NB4 (cell line): ENCODE results near the gene POLR2L.

Source experiments
- DNase-seq: peaks from one replicate; pipeline ENCODE4 v3.0.0; 2010; ENCODE audit warnings: low read depth
- H3K4me3 ChIP-seq: one replicate; pipeline ENCODE4 v1.5.1; 2011; ENCODE audit warnings: mild to moderate bottlenecking, low read depth, low read length, moderate library complexity
- CTCF ChIP-seq: IDR thresholded peaks from one replicate; pipeline ENCODE4 v1.5.1; 2012; ENCODE audit warnings: low read depth, low read length
- MAX ChIP-seq: IDR thresholded peaks from 2 replicates; pipeline ENCODE4 v1.6.1; 2011; ENCODE audit warnings: low read depth, low read length
- MYC ChIP-seq: IDR thresholded peaks from 2 replicates; pipeline ENCODE4 v1.6.1; 2011; ENCODE audit warnings: low read depth, low read length
- POLR2A ChIP-seq: IDR thresholded peaks from 2 replicates; pipeline ENCODE4 v1.6.1; 2011; ENCODE audit warnings: mild to moderate bottlenecking; ENCODE audit not compliant: insufficient read length; ENCODE audit errors: extremely low read depth

POLR2L gene

GRCh38 chr11:794013-794765 is 48.1 kb downstream of the POLR2L start:
- TF ChIP-seq CTCF (no peak), MYC (no peak), POLR2A (no peak), MAX (no peak)

DNA sequence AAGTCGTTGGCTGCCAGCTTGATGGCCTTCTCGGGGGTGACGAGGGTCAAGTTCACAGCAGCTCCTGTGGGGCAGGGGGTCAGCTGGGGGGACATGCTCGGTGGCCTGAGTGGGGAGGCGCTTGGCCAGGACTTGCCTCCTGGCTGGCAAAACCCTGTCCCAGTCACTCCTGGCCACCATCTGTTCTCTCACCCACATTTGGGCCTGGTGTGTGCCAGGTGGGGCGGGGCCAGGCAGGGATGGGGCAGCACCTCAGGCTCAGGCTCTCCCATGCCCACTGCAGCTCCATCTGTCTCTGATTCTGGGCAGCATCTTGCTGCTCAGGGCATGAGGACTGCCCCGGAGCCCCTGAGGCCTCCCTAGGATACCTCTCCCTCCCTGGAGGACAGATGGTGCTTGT is 48.8 kb downstream of the POLR2L start:
- H3K4me3 ChIP-seq: no peak overlapping the region
- no peak for DNase-seq
- no peak for TF ChIP-seq POLR2A
- no peak for TF ChIP-seq MAX
- TF ChIP-seq MYC: no peak
- TF ChIP-seq CTCF: no peak

More at GRCh38 chr11:794013-794765, 48.1 kb downstream of the POLR2L start:
- no peak overlapping the region for H3K4me3 ChIP-seq
- no peak for DNase-seq

- DNase-seq: no peak
- TF ChIP-seq MYC (no peak), CTCF (no peak), POLR2A (no peak), MAX (no peak)
- no peak overlapping the region for H3K4me3 ChIP-seq
Observed at GRCh38 chr11:792873-793272, 49.5 kb downstream of the POLR2L start.

DNA sequence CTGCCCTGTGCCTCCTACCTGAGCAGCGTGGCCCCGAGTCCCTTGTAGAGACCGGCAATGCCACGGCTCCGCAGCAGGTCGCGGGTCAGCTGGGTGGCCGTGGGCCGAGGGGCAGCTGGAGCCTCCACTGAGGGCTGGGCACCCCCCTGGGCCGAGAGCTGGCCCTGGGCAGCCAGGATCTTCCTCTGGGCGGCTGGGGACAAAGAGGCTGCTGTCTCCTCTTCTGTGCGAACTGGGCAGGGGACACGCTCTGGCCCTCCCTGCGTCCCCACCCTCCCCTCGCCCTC is 49.9 kb downstream of the POLR2L start:
- no peak for DNase-seq
- no peak overlapping the region for H3K4me3 ChIP-seq
- TF ChIP-seq MYC (no peak), CTCF (no peak), MAX (no peak), POLR2A (no peak)

DNA sequence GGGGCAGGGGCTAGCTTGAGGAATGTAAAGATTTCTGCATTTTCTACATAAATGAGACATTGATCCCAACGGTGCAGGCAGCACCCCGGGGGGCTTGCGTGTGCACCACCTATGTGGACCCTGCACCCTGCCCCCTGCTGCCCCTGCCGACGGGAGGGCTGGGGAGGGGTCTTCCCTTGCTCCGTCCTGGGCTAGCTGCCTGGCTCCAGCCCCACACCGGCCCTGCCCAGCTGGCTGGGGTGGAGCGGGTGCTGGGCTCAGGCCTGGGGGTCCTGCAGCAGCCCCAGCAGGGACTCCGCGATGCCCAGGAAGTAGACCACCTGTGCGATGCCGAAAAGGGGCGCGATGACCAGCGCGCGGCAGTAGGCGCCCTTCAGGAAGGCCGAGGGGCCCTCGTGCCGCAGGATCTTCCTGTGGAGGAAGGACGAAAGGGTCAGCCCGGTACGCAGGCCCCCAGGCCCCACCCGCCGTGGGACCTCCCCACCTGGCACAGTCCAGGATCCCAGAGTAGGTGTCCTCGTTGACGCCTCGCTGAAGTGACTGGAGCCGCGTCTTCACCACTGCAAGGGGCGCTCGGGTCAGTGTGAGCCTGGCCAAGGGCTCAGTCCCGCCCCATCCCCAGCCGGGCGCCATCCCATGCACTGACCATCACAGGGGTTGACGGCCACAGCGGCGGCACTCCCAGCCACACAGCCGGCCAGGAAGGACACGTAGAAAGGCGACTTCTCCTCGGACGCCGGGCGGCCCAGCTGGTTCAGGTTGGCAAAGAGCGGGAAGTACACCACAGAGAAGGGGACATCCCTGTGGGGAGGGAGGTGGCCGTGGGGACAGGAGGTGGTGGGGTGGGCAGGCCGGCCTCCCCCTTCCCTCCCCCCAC is 50.4 kb downstream of the POLR2L start:
- TF ChIP-seq CTCF (no peak), MYC (no peak), POLR2A (no peak), MAX (no peak)
- H3K4me3 ChIP-seq: no peak overlapping the region
- no peak for DNase-seq
